NCI-H2029 (cell line): Measurements from ENCODE around the gene ULBP2.
"Not testable (repeated sequence)": the region's sequence is repeated elsewhere in the genome, so short reads cannot be mapped to it uniquely, and the experiment has no call there.

Experiments used
- DNase-seq: peaks from one replicate; lab custom pipeline; 2025; lab: John Stamatoyannopoulos, UW

ULBP2 gene

GRCh38 chr6:149941583-149942460, at the start of gene ULBP2:
ULBP2 (plus strand) TSS chr6:149942014; CDS start chr6:149942073, 59 bp downstream.
- peak; percentile 21 for DNase-seq

DNA sequence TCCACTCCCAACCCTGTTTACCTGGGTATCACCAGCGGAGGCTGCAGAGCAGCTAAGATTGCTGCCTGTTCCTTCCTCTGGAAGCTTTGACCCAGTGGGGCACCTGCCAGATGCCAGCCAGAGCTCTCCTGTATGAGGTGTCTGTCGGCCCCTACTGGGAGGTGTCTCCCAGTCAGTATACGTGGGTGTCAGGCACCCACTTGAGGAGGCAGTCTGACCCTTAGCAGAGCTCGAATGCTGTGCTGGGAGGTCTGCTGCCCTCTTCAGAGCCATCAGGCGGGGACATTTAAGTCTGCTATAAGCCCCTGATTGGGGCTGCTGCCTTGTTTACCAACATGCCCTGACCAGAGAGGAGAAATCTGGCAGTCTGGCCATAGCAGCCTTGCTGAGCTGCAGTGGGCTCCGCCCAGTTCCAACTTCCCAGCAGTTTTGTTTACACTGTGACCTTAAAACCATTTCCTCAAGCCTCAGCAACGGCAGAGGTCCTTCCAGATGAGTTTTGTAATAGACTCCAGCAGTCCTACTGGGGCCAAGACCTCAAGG, 46.7 kb upstream of the ULBP2 start:
- no peak for DNase-seq

- peak; percentile 81 for DNase-seq
These were observed 46.0 kb upstream of the ULBP2 start for GRCh38 chr6:149895833-149896271.

DNA sequence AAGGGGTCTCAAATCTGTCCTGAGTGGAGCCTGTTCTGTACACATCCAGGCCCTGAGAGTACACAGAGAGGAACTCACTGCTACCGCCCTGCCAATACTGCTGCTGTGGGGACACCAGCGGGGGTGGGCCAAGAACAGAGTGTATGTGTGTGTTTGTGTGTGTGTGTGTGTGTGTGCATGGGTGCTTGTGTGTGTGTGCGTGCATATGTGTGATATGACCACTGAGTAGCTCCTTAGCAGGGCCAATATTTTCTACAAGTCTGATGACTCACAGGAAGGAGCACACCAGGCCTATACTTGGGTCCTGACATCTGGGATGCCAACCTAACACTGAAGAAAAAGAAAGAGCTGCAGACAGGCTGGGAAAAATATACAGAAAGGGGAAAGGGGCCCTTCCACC, 45.3 kb upstream of the ULBP2 start:
- no peak for DNase-seq

GRCh38 chr6:149897015-149897697, 44.7 kb upstream of the ULBP2 start:
- no peak for DNase-seq

- no peak for DNase-seq
These were observed 43.7 kb upstream of the ULBP2 start, which contains the start of gene RAET1E for GRCh38 chr6:149897855-149898744. RAET1E (minus strand) TSS chr6:149898113; CDS start chr6:149890901, 7,212 bp downstream.

DNA sequence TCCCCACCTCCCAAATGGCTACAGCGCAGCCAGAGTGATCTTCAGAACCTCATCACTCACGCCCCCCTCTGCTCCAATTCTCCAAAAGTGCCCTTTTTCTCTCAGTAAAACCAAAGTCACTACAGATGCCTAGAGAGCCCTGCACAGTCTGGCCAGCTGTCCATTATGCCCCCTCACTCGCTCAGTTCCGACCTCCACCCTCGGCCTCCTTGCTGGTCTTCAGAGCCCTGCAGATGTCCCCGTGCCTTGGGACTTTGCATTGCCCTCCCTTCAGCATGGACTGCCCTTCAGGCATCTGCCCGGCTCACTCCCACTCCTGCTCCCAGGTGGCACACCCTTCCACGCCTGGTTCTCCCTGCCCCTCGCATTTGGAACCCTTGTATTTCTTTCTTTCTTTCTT, 42.8 kb upstream of the ULBP2 start:
- no peak for DNase-seq

DNA sequence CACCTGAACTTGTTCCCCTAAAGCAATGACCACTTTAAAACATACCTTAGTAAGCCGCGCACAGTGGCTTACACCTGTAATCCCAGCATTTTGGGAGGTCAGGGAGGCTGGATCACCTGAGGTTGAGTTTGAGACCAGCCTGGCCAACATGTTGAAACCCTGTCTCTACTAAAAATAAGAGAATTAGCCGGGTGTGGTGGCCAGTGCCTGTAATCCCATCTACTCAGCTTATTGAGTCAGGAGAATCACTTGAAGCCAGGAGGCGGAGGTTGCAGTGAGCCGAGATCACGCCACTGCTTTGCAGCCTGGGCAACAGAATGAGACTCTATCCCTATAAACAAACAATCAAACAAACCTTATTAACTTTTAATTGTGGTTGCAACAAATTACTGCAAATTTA, 42.3 kb upstream of the ULBP2 start:
- DNase-seq = no peak

GRCh38 chr6:149899926-149900619, 41.7 kb upstream of the ULBP2 start:
- DNase-seq = no peak

- no peak for DNase-seq
These were observed 41.0 kb upstream of the ULBP2 start for GRCh38 chr6:149900620-149901443.

- no peak for DNase-seq
These were observed 40.2 kb upstream of the ULBP2 start for GRCh38 chr6:149901444-149902140.

DNA sequence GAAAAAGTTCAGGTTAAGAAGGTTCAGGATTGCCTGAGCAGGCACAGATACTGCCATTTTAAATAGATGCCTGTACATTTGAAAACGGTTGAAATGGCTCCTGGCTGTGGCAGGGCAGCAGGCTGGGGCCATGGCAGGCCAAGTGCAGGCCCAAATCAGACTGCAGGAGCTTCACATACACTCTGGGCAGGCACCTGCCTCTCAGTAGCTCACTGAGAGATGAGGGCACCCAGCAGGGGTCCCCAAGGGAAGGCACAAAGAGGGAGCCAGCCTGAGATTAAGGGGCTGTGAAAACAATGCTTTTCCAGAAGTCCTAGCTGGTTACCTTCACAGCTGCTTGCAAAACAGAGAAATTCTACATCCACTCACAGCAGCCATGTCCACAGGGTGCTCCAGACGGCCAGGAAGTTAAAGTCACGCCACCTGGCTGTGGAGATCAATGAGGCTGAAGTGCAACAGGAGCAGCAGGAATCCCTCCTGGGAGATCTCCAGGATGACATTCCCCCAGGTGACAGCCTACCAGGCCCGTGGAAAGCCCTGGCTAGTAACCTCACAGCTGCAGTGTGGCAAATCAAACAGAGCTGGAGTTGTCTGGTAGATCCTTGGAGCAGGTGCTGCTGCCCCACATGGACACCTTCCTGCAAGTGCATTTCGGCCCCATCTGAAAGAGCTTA, 37.7 kb upstream of the ULBP2 start:
- no peak for DNase-seq

DNA sequence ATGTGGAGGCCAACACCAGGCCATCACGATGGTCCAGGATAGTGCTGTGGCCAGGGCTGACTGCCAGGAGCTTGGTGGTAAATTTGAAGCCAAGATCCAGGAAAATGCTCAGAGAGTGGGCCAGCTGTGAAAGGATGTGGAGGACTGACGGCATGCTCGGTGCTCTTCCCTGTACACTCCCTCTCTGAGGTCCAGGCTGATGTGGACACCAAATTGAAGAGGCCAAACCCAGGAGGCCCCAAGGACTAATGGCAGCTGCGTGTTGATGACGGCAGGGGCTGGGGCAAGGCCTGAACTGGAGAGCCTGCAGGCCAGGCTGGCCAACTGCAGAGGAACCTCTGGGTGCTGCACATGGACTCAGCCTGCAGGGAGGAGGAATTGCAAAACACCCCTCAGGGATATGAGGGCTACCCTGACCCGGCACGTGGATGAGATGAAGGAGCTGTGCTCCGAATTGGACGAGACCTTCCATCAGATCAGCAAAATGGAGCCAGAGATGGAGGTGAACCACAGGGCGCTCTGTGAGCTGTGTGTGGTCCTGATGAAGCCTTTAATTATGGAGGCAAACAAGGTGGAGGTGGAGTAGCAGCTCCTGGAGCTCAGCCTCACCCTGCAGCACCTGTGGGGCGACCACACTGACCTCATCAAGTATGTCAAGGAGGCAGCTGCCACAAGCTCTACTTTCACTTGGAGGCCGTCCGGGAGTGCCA, 37.0 kb upstream of the ULBP2 start:
- DNase-seq = no peak

- no peak for DNase-seq
These were observed 36.4 kb upstream of the ULBP2 start for GRCh38 chr6:149905371-149905910.

DNA sequence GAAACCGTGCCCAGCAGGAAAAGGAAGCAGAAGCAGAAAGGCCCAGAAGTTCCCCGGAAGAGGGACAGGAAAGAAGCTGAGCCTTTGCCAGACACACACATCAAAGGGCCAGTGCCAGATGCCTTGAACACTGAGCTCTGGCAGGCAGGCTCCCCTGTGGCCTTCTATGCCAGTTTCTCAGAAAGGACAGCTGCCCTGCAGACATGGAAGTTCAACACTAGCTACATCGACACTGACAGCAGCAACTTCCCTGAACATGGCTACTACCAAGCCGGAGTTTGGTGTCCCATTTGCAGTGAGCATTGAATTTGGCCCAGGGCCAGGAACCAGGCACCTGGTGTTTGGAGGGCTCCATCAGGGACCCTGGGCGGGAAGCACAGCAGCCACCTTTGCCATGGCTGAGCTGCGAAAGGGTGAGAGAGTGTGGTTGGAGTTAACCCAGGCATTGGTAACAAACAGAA, 35.9 kb upstream of the ULBP2 start:
- no peak for DNase-seq

DNA sequence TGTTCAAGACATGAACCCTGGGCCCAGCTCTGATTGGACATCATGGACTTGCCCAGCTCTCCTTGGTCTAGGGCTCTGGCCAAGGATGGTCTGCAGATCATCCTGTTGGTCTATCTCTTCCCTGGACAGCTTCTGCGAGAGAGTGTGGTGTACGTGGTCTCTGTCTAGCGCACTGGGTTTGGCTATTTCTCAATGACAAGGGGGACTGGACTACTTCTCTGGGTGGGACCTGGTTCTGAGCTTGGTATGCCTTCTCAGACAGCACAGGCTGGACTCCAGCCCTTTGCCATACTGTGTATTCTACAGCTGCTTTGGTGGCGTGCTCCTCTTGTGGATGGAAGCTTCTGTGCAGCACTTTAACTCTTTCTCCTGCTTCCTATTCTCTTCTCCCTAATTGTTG, 35.4 kb upstream of the ULBP2 start:
- no peak for DNase-seq

DNA sequence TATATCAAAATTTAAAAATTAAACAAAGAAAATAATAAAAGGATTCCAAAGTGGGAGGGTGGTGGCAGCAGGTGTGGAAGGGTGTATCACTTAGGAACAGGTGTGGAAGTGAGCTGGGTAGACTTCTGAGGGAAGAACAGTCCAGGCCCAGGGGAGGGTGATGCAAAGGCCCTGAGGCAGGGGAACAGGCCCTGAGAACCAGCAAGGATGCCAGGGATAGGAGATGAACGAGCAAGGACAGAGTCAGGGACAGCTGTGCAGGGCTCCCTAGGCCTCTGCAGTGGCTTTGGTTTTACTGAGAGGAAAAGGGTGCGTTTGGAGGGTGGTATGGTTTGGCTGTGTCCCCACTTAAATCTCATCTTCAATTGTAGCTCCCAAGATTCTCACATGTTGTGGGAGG, 34.5 kb upstream of the ULBP2 start:
- no peak for DNase-seq

DNA sequence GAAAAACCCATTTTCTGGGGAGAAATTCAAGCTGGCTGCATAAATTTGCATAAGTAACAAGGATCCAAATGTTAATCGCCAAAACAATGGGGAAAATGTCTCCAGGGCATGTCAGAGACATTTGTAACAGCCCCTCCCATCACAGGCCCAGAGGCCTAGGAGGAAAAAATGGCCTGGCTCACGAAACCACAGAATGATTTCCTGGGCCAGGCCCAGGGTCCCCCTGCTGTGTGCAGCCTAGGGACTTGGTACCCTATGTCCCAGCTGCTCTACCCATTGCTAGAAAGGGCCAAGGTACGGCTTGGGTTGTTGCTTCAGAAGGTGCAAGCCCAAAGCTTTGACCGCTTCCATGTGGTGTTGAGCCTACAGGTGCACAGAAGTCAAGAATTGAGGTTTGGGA, 33.3 kb upstream of the ULBP2 start:
- not testable (repeated sequence) for DNase-seq
